Measurements from ENCODE around the gene RHOBTB3. TPM values are rescaled to one million over a fixed set of nuclear protein-coding genes. Genes with fewer than 3 reads are reported as not detected.
A peak's percentile ranks its signal among the peaks of the same experiment; 100 is the strongest.
"Not testable (repeated sequence)": the region's sequence is repeated elsewhere in the genome, so short reads cannot be mapped to it uniquely, and the experiment has no call there.

RHOBTB3 gene
- total RNA-seq, 1 donor from 2014 or later: 66.9 TPM

DNA sequence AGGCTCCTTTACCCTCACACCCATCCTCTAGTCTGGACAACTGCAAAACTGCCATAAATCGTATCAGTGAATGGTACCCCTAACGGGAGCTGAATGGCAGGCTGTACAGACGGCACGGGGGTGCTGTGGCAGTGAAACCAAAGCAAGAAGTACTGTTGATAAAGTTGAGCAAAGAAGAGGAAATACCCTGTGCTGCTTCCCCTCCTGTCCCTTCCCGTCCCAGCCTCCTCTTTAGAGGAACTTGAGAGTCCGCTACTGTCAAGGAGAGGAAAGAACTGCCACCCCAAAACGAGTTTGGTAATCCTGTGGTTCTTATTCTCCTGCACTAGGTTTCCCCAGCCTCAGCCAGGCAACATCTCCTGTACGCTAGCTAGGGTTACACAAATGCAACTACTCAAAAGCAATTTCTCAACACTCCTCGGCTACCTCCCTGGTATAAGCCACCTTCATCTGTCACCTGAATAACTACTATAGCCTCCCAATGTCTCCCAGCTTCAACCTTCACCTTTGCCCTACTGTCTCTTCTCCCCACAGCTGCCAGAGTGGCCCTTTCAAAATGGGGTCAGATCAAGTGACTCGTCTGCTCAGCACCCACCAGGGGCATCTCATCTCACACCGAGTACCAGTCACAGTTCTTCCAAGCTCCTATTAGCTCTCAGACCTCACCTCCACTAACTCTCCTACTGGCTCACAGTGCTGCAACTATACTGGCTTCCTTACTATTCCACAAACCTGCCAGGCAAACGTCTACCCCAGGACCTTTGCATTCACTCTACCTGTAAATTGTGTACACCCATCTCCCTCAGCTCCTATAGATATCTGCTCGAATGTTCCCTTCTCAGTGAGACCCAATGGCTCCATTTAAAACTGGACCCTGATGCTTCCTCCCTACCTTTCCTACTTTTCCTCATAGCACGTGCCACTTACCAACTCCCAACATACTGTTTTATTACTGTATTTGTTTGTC is 87.3 kb downstream of the RHOBTB3 start:
- no peak for DNase-seq (ENCODE audit: low read depth, low spot score)

DNA sequence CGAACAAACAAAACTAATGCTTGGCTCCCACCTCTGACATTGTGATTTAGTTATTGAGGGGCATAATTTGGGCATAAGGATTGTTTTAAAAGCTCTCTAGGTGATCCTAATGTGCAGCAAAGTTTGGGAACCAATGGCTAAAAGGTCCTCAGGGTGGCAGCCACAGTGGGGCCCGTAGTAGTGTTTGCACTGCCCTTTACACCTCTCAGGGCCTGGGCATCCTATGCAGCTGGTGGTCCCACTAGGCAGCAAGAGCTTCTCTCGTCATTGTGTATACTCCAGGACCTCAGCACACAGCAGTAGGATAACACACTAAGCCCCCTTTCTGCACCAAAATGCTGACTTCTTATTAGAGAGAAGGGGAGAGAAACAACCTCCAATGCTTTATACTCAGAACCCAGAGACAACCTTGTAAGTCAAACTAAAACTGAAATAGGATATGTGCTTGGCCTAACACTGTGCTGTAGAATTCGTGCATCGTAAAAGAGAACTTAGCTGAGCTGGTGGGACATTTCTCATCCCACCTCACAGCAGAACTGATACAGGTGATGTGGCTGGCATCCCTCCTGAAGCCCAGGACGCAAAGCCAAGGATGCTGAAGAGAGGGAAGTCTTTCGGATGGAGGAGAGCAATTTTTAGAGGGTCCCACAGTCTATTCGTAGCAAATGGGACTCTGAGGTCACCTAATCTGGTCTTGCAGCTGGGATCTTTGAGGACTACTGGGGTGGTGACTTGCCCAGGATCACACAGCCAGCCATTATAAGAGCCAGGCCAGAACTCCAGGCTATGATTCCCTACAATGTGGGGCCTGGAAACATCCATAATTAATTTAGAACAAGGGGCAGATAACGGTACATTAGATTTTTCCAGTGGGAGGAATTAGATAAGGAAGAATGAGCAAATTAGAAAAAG is 90.2 kb downstream of the RHOBTB3 start:
- no peak for DNase-seq (ENCODE audit: low read depth, low spot score)

DNA sequence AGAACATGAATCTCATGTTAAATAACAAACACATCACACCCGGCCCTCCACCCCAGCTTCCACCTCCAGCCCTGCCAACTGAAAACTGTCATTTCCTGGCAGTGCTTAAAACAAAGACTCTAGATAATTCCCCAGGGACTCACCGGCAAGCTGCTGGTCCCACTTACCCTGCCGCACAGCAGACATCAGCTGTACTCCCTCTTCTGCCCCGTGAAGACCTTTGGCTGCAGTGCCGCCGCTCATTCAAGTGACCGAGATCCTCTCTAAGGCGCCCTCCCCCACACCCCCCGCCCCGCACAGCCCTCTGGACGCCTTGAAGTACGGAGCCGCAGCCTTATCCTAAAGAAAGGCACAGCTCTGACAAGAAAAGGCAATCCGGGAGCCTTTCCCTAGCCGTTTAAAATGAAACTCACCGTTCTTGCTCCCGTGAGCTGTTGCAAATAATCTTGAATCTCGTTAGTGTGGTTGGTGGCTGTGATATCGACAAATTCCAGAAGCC is 91.0 kb downstream of the RHOBTB3 start:
- DNase-seq (ENCODE audit: low read depth, low spot score): peak; percentile 32

DNA sequence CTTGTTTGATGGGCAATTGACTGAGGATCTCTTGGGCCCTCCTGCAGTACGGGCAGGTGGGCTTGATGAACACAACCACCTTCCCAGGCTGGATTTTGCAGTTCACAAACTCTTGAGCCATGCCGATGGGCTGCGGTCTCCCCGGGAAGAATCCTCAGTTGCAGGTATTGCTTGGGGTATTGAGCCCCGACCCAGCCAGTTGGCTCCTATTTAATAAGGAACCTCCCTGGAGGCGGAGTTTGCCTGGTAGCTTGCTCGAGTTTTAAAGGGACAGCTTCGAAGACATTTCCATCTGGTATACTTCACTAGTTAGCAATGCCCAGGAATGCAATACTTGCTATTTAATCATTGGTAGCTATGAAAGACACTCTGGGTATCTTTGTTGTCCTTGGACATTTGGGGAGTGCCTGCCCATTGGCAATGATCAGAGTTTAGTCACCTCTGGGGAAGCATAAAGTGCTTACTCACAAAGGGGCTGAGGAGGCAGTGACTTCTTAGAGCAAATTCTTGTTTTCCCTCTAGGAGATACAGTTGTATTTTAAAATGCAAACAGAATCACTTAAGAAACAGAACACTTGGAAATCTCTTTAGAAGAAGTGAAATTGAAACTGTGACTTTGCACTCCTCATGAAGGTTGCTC is 91.5 kb downstream of the RHOBTB3 start, which contains the start of gene GLRX:
TSS of gene GLRX (minus strand) at position 185 of the 640 bp plus-strand sequence. CDS start at position 121, 64 bp downstream.
- DNase-seq (ENCODE audit: low read depth, low spot score): peak; percentile 29

DNA sequence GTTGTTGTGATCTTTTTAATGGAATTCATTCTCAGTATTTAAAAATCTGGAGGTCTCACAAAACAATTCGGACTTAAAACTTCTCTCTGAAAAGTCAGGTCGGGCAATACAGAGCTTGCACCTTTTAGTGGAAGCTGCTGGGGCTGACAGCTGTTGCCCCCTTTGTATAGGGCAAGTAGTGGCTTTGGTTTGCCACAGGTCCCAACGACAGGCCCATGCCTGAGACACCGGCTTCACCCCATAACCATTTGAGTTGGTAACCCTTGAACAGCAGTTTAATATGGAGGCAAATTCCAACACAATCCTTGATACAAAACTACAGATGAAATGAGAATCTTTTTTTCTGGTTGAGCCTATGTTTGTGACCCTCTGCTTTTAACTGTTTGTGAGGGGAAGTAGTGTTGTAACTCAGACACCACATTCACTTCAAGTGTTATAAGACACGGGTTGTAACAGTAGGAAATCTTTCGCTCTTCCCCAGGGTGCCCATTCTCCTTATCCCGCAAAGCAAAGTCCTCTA is 92.1 kb downstream of the RHOBTB3 start:
- DNase-seq (ENCODE audit: low read depth, low spot score): no peak

DNA sequence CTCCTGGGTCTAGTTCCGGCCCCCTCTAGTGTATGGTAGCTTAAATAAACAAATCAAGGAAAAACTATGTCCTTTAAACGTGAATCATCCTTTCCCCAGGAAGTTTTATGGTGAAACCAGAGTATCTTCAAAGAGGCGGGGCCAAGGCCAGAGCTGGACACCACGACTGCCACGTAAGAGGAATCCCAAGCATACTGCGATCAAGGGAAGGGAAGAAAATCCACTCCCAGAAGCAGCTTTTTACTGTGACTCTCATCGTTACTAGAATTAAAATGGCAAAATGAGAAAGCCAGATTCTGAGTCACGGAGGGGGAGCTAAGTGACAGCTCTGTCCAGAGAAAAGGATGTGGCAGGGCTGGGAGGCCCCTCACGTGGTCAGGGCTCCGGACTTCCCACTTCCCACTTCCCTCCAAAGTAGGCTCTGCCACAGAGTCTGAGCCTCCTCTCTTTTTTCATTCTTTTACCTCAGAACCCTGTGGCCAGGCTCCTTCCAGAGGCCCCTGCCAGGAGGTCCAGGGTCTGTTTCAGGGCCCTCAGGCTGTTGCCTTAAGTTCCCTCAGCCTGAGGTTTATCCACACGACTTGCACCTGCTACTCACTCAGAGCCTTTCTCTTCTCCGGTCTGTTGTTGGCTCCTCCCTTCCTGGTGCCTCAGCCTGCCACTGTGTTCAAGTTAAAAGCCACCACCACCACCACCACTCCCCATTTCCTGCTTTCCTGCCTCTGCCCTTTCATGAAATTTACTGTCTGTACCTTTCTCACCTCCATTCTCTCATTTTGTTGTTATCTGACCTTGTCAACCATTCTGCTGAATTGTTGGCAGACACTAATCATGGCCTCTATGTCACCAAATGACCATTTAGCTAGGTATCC is 92.8 kb downstream of the RHOBTB3 start:
- DNase-seq (ENCODE audit: low read depth, low spot score): peak; percentile 32

- no peak for DNase-seq (ENCODE audit: low read depth, low spot score)
These were observed 93.6 kb downstream of the RHOBTB3 start for GRCh38 chr5:95824747-95825146.

GRCh38 chr5:95825495-95825894 is 94.4 kb downstream of the RHOBTB3 start:
- DNase-seq (ENCODE audit: low read depth, low spot score): no peak

GRCh38 chr5:95826949-95827891 is 96.1 kb downstream of the RHOBTB3 start:
- no peak for DNase-seq (ENCODE audit: low read depth, low spot score)

- no peak for DNase-seq (ENCODE audit: low read depth, low spot score)
These were observed 96.7 kb downstream of the RHOBTB3 start for GRCh38 chr5:95827892-95828246.

DNA sequence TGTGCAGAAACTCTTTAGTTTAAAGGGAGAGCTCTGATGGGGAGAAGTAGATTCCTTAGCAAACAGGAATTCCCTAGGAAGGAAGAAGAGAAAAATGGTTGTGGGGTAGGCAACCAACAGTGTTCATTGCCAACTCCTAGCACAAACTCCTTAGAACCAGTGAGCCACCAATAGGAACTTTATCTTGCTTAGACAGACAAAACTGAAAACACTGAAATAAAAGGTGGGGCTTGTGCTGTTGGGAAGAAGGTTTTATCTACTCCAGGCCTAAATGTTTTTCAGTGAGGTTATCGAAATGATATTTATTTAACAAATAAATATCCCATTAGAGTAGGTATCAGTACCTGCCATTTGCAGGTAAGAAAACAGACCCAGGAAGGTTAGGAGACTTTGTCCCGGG is 99.1 kb downstream of the RHOBTB3 start:
- DNase-seq (ENCODE audit: low read depth, low spot score): no peak

GRCh38 chr5:95832664-95833063 is 101.5 kb downstream of the RHOBTB3 start:
- DNase-seq (ENCODE audit: low read depth, low spot score): no peak

DNA sequence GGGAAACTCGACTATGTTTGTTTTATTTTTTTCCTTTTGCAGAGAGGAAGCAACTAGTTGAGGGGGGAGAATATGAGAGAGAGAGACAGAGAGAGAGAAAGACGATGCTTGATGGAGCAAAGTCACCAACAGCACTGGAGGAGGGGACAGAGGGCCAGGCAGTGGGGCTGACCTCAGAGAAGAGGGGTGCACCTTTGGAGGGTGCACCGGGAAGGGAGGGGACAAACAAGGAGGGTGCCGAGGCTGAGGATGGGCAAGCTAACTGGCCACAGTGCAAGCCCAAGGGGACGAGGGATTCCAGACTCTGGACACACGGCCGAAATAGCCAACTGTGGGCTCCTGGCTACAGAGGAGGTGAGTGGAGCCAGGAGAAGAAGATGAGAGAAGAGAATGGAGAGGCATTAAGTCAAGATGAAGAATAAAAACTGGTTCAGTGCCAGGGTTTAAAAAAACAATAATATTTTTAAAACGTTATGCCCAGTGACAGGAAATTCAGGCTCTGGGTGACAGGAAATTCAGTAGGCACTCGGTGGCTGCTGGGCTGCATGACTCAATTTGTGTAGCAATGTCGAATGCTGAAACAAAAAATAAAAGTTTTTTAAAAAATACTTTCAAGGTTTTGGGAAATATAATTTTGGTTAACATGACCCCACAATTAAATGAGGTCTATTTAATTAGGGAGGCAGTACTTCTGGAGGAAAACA is 104.7 kb downstream of the RHOBTB3 start:
- no peak for DNase-seq (ENCODE audit: low read depth, low spot score)

- no peak for DNase-seq (ENCODE audit: low read depth, low spot score)
These were observed 105.4 kb downstream of the RHOBTB3 start for GRCh38 chr5:95836544-95836943.

- not testable (repeated sequence) for DNase-seq (ENCODE audit: low read depth, low spot score)
These were observed 105.8 kb downstream of the RHOBTB3 start for GRCh38 chr5:95836971-95837370.

- DNase-seq (ENCODE audit: low read depth, low spot score): no peak
These were observed 106.4 kb downstream of the RHOBTB3 start for GRCh38 chr5:95837492-95837891.

- no peak for DNase-seq (ENCODE audit: low read depth, low spot score)
These were observed 106.9 kb downstream of the RHOBTB3 start for GRCh38 chr5:95838001-95838520.

DNA sequence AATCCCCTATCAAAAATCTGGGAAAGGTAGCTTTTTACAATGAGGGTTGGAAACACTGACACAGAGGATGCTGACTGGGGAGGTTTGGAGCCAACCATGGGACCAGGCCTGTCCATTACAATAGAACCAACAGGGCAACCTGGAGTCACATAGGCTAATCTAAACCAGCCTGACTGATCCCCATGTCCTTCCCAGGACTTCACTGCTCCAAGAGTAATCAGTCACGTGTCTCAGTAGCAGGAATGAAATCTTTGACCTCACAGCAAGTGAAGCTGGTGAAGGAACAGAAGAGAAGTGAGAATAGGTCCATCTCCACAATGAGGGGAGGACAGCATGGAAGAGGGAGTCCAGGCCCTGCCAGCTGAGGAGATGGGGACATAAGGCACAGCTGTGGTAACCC is 107.4 kb downstream of the RHOBTB3 start:
- DNase-seq (ENCODE audit: low read depth, low spot score): no peak
